Fibroblast of skin of right quadriceps (primary cell): ENCODE data around the gene LFNG.

Experiments
- DNase-seq: peaks from one replicate; pipeline ENCODE4 v3.0.0-alpha.2; 2013

LFNG gene

GRCh38 chr7:2487586-2488271, 31.8 kb upstream of the LFNG start:
- DNase-seq: peak; percentile 43

- DNase-seq: no peak
Measured at GRCh38 chr7:2488272-2488645, 31.3 kb upstream of the LFNG start.

GRCh38 chr7:2488681-2489080, 30.9 kb upstream of the LFNG start:
- no peak for DNase-seq

- no peak for DNase-seq
Measured at GRCh38 chr7:2490181-2490651, 29.4 kb upstream of the LFNG start.

- no peak for DNase-seq
Measured at GRCh38 chr7:2492038-2492437, 27.5 kb upstream of the LFNG start.

GRCh38 chr7:2493205-2494164, 26.1 kb upstream of the LFNG start:
- peak; percentile 26 for DNase-seq

- no peak for DNase-seq
Measured at GRCh38 chr7:2494191-2495130, 25.1 kb upstream of the LFNG start.

GRCh38 chr7:2495418-2496299, 23.9 kb upstream of the LFNG start:
- no peak for DNase-seq

GRCh38 chr7:2496375-2496774, 23.2 kb upstream of the LFNG start:
- no peak for DNase-seq

GRCh38 chr7:2497065-2497464, 22.5 kb upstream of the LFNG start:
- DNase-seq: no peak

GRCh38 chr7:2497500-2498336, 21.9 kb upstream of the LFNG start:
- DNase-seq: no peak

GRCh38 chr7:2498708-2499107, 20.9 kb upstream of the LFNG start:
- no peak for DNase-seq

- no peak for DNase-seq
Measured at GRCh38 chr7:2499181-2499580, 20.4 kb upstream of the LFNG start.

GRCh38 chr7:2499719-2500430, 19.7 kb upstream of the LFNG start:
- DNase-seq: no peak

- DNase-seq: no peak
Measured at GRCh38 chr7:2500701-2501100, 18.9 kb upstream of the LFNG start.

GRCh38 chr7:2501947-2502646, 17.5 kb upstream of the LFNG start:
- no peak for DNase-seq

- DNase-seq: no peak
Measured at GRCh38 chr7:2502647-2502966, 17.0 kb upstream of the LFNG start.

GRCh38 chr7:2503056-2503941, 16.3 kb upstream of the LFNG start:
- no peak for DNase-seq
